Measurements from ENCODE around the gene IRF9.

Gene IRF9

GRCh38 chr14:24172871-24173281 lies 11.8 kb downstream of the IRF9 start:
- H3K27me3 Mint-ChIP-seq = no peaks in the 10 kb centered on the region
- H3K4me3 Mint-ChIP-seq = peak overlapping the region; percentile 80
- no peak overlapping the region for H3K27ac Mint-ChIP-seq
- H3K36me3 Mint-ChIP-seq (ENCODE audit: low read depth) = peaks cover 34% of the 10 kb centered on the region
- H3K9me3 Mint-ChIP-seq = no peaks in the 10 kb centered on the region
- peaks cover 26% of the 10 kb centered on the region for H3K4me1 Mint-ChIP-seq (ENCODE audit: low read depth)

- Mint-ChIP-seq H3K36me3 (ENCODE audit: low read depth) (peaks cover 44% of the 10 kb centered on the region), H3K27me3 (no peaks in the 10 kb centered on the region), H3K4me3 (no peak overlapping the region), H3K9me3 (no peaks in the 10 kb centered on the region), H3K27ac (no peak overlapping the region), H3K4me1 (ENCODE audit: low read depth) (peaks cover 9% of the 10 kb centered on the region)
These were observed 15.5 kb downstream of the IRF9 start for GRCh38 chr14:24176599-24176998.

- Mint-ChIP-seq H3K4me3 (no peak overlapping the region), H3K4me1 (ENCODE audit: low read depth) (peaks cover 5% of the 10 kb centered on the region), H3K9me3 (no peaks in the 10 kb centered on the region), H3K36me3 (ENCODE audit: low read depth) (peaks cover 49% of the 10 kb centered on the region), H3K27me3 (no peaks in the 10 kb centered on the region), H3K27ac (peak overlapping the region; percentile 49)
These were observed 16.2 kb downstream of the IRF9 start for GRCh38 chr14:24177041-24177825.

GRCh38 chr14:24177891-24178290 lies 16.8 kb downstream of the IRF9 start:
- Mint-ChIP-seq H3K27ac (no peak overlapping the region), H3K27me3 (no peaks in the 10 kb centered on the region)

GRCh38 chr14:24178399-24179178 lies 17.5 kb downstream of the IRF9 start:
- no peaks in the 10 kb centered on the region for H3K9me3 Mint-ChIP-seq
- no peaks in the 10 kb centered on the region for H3K27me3 Mint-ChIP-seq
- peaks cover 54% of the 10 kb centered on the region for H3K36me3 Mint-ChIP-seq (ENCODE audit: low read depth)
- peak overlapping the region; percentile 38 for H3K27ac Mint-ChIP-seq
- H3K4me1 Mint-ChIP-seq (ENCODE audit: low read depth) = peaks cover 3% of the 10 kb centered on the region
- no peak overlapping the region for H3K4me3 Mint-ChIP-seq

More at GRCh38 chr14:24177891-24178290, 16.8 kb downstream of the IRF9 start:
- H3K4me1 Mint-ChIP-seq (ENCODE audit: low read depth) = peaks cover 3% of the 10 kb centered on the region
- H3K4me3 Mint-ChIP-seq = no peak overlapping the region
- H3K36me3 Mint-ChIP-seq (ENCODE audit: low read depth) = peaks cover 55% of the 10 kb centered on the region
- no peaks in the 10 kb centered on the region for H3K9me3 Mint-ChIP-seq

GRCh38 chr14:24179294-24179960 lies 18.4 kb downstream of the IRF9 start:
- H3K4me1 Mint-ChIP-seq (ENCODE audit: low read depth) = peaks cover 3% of the 10 kb centered on the region
- peak overlapping the region; percentile 13 for H3K4me3 Mint-ChIP-seq
- H3K36me3 Mint-ChIP-seq (ENCODE audit: low read depth) = peaks cover 52% of the 10 kb centered on the region
- peak overlapping the region; percentile 71 for H3K27ac Mint-ChIP-seq
- no peaks in the 10 kb centered on the region for H3K27me3 Mint-ChIP-seq
- no peaks in the 10 kb centered on the region for H3K9me3 Mint-ChIP-seq

- H3K27me3 Mint-ChIP-seq = no peaks in the 10 kb centered on the region
- H3K9me3 Mint-ChIP-seq = no peaks in the 10 kb centered on the region
- peaks cover 3% of the 10 kb centered on the region for H3K4me1 Mint-ChIP-seq (ENCODE audit: low read depth)
- H3K27ac Mint-ChIP-seq = peak overlapping the region; percentile 71
- H3K36me3 Mint-ChIP-seq (ENCODE audit: low read depth) = peaks cover 50% of the 10 kb centered on the region
- peak overlapping the region; percentile 13 for H3K4me3 Mint-ChIP-seq
These were observed 19.1 kb downstream of the IRF9 start for GRCh38 chr14:24179961-24180796.

- Mint-ChIP-seq H3K27ac (no peak overlapping the region), H3K4me1 (ENCODE audit: low read depth) (peaks cover 3% of the 10 kb centered on the region), H3K36me3 (ENCODE audit: low read depth) (peaks cover 56% of the 10 kb centered on the region), H3K9me3 (no peaks in the 10 kb centered on the region), H3K4me3 (no peak overlapping the region), H3K27me3 (no peaks in the 10 kb centered on the region)
These were observed 20.5 kb downstream of the IRF9 start for GRCh38 chr14:24181371-24182077.

- Mint-ChIP-seq H3K9me3 (no peaks in the 10 kb centered on the region), H3K36me3 (ENCODE audit: low read depth) (peaks cover 57% of the 10 kb centered on the region), H3K27me3 (no peaks in the 10 kb centered on the region), H3K27ac (peak overlapping the region; percentile 65), H3K4me1 (ENCODE audit: low read depth) (peaks cover 9% of the 10 kb centered on the region), H3K4me3 (no peak overlapping the region)
These were observed 21.2 kb downstream of the IRF9 start for GRCh38 chr14:24182110-24182882.

GRCh38 chr14:24183014-24183481 lies 22.0 kb downstream of the IRF9 start:
- H3K4me3 Mint-ChIP-seq = no peak overlapping the region
- H3K27ac Mint-ChIP-seq = no peak overlapping the region
- peaks cover 63% of the 10 kb centered on the region for H3K36me3 Mint-ChIP-seq (ENCODE audit: low read depth)
- H3K9me3 Mint-ChIP-seq = no peaks in the 10 kb centered on the region
- H3K27me3 Mint-ChIP-seq = no peaks in the 10 kb centered on the region
- peaks cover 16% of the 10 kb centered on the region for H3K4me1 Mint-ChIP-seq (ENCODE audit: low read depth)

GRCh38 chr14:24184104-24184970 lies 23.3 kb downstream of the IRF9 start:
- H3K9me3 Mint-ChIP-seq = no peaks in the 10 kb centered on the region
- H3K4me3 Mint-ChIP-seq = no peak overlapping the region
- H3K27me3 Mint-ChIP-seq = no peaks in the 10 kb centered on the region
- no peak overlapping the region for H3K27ac Mint-ChIP-seq
- H3K36me3 Mint-ChIP-seq (ENCODE audit: low read depth) = peaks cover 57% of the 10 kb centered on the region
- peaks cover 23% of the 10 kb centered on the region for H3K4me1 Mint-ChIP-seq (ENCODE audit: low read depth)

GRCh38 chr14:24185026-24185425 lies 24.0 kb downstream of the IRF9 start:
- H3K36me3 Mint-ChIP-seq (ENCODE audit: low read depth) = peaks cover 54% of the 10 kb centered on the region
- H3K4me3 Mint-ChIP-seq = no peak overlapping the region
- peaks cover 27% of the 10 kb centered on the region for H3K4me1 Mint-ChIP-seq (ENCODE audit: low read depth)
- H3K27me3 Mint-ChIP-seq = no peaks in the 10 kb centered on the region
- H3K27ac Mint-ChIP-seq = no peak overlapping the region
- H3K9me3 Mint-ChIP-seq = no peaks in the 10 kb centered on the region

Data from stimulated activated naive CD8-positive, alpha-beta T cell treated with anti-CD3 and anti-CD28 coated beads, Interleukin-15, Interleukin-2, amounts not matched to agents 100 ng/mL and 50 ng/mL, for 24 hours (primary cell).